Activated CD4-positive, alpha-beta T cell treated with anti-CD3 and anti-CD28 coated beads for 48 hours (primary cell): ENCODE results near the gene YWHAE.
A peak's percentile ranks its signal among the peaks of the same experiment; 100 is the strongest.
"Not testable (repeated sequence)": the region's sequence is repeated elsewhere in the genome, so short reads cannot be mapped to it uniquely, and the experiment has no call there.

Experiments used
- DNase-seq: peaks from one replicate; pipeline ENCODE4 v3.0.0-alpha.2; 2020

The YWHAE gene

GRCh38 chr17:1324201-1324771 is 75.7 kb downstream of the YWHAE start:
- DNase-seq: no peak

- DNase-seq: no peak
Measured at GRCh38 chr17:1323336-1323735, 76.7 kb downstream of the YWHAE start.

DNA sequence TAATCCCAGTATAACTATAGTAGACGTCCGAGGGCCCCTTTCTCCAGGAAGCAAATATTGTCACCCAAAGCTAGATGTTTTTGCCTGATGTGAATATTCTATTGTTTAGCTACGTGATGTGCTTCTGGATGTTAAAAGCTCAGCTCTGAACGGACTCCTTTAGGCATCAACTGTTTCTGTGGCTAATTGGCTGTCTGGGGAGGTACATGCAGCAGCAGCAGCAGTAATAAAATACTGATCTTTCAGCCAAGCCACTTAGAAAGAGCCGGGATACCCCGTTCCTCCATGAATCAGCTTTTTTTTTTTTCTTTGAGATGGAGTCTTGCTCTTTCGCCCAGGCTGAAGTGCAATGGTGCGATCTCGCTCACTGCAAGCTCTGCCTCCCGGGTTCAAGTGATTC is 77.5 kb downstream of the YWHAE start:
- no peak for DNase-seq

- DNase-seq: no peak
Measured at GRCh38 chr17:1322014-1322428, 78.0 kb downstream of the YWHAE start.

- DNase-seq: no peak
Measured at GRCh38 chr17:1315891-1316403, 84.1 kb downstream of the YWHAE start.

DNA sequence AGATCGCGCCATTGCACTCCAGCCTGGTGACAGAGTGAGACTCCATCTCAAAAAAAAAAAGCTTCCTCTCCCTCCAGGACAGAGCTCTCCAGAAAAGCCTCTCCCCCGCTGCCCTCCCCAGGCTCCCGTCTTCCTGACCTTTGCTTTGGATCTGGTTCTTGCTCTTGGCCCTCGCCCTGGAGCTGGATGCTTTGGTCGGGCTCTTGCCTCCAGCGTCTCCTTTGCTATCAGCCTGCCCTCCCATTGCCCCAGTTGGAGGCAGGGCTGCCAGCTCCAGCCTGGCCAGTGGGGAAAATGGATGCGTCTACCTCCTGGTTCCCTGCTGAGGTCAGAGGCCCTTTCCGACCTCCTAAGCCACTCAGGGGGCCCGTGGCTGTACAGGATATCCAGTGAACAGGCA is 84.6 kb downstream of the YWHAE start:
- DNase-seq: no peak

DNA sequence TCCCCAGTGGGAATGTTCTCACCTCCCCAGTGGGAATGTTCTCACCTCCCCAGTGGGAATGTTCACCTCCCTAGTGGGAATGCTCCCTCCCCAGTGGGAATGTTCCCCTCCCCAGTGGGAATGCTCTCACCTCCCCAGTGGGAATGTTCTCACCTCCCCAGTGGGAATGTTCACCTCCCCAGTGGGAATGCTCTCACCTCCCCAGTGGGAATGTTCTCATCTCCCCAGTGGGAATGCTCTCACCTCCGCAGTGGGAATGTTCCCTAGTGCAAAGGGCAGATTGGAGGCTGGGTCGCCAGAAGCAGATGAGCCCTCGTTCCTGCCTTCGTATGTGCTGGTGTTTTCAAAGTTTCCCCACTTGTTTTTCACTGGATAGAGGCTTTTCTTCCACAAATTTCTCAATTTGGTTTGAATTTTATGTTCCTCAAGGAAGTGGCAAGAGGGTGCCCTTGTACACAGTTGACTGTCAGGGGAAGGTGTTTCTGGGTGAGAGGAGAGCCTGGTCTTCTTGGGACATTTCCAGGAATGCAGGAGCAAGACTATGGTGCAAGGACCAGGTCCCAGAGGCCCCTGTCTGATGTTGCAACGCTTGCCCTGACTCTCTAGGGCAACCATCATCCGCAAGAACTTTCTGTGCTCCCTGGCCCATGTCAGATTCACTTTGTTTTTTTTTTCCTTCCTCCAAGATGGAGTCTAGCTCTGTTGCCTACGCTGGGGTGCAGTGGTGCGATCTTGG is 86.6 kb downstream of the YWHAE start:
- no peak for DNase-seq

DNA sequence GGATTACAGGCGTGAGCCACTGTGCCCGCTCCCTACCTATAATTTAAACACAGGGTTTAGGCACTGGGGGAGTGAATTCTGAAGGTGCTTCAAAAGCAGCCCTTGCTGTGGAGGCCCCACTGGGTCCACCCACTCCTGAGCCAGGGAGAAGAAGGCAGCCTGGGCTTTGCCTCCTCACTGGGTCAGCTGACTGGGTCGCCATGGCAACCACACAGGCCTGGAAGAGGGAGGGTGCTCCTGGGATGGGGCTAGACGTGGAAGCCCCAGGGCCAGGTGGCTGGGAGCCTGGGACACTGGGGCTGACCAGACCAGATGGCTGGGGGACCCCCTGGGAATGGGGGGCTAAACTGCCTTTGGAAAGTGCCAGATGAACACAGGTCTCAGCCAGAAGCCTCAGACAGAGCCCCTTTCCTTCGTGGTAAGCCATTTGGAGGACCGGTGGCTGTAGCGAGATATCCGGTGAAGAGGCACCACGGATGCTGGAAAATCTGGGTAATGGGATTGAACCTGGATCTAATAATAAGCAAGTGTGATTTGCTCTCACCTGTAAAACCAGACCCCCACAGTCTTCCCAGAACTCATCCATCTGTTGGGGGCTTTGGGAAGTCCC is 87.7 kb downstream of the YWHAE start:
- DNase-seq: peak; percentile 47

DNA sequence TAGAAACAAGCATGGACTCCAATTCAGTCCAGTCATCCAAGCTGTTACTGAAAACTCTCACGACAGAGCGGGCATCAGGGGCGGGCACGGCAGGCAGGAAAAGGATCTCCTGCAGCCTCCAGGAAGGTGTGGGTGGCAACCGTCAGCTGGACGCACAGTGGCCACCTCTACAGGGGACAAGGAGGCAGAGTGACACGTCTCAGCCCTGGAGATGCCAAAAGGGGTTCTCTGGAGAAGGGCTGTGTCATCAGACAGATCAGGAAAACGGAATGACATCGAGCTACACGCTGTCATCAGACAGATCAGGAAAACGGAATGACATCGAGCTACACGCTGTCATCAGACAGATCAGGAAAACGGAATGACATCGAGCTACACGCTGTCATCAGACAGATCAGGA is 92.2 kb downstream of the YWHAE start:
- DNase-seq: not testable (repeated sequence)

DNA sequence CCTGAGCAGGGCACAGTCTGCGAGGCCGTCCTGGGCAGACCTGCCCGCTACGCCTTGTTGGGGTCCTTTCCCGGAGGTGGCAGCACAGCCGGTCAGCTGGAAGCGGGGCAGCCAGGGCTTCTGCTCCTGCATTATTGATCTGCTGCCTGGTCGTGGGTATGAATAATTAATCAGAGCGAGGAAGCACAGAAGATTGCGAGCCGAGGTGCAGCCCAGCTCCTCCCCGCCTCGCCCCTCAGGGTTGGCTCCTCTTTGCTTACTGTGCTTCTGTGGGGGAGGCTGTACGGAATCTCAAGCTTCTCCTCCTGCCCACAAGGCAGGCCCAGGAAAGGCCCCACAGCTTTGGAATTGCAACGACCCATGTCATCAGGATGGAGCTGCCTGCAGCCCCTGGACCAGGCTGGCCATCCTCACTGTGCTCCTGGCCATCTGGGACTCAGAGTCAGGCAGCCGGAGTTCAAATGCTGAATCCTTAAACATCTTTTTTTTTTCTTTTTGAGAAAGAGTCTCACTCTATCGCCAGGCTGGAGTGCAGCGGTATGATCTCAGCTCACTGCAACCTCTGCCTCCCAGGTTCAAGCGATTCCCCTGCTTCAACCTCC is 95.0 kb downstream of the YWHAE start:
- no peak for DNase-seq

DNA sequence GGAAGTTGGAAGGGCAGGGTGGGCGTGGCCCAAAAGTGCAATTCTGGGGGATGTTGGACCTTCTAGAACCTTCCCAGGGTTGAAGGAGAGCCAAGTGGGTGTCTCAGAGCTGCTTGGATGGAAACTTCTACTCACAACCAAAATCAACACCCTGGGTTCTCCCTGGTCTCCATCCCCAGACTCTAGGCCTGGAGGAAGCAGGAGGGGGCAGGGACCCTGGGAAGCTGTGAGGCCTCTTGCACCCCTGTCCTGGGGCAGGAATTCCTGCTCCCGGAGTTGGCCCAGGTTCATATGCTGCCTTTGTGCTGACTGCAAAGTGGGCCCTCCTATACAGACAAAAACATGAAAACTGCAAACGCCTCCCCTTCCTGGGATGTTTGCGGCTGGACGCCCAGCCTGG is 95.5 kb downstream of the YWHAE start:
- DNase-seq: no peak

GRCh38 chr17:1302761-1303160 is 97.3 kb downstream of the YWHAE start:
- DNase-seq: no peak

DNA sequence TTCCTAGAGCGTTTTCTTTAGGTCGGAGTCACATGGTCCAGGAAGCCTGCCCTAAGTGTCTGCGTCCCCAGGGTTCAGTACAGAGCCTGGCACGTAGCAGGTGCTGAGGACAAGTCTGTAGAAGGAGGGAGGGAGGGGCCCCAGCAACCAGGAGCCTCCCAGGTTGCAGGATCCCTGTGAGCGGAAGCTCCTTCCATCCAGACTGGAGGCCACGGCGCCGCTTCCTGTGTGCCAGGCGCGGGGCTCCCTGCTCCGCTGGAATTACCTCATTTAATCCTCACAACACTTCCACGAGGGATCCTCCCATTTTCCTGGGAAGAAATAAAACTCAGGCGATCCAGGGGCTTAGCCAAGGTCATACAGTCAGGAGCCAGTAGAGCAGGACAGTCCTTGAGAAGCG is 98.5 kb downstream of the YWHAE start:
- DNase-seq: no peak

GRCh38 chr17:1300371-1300905 is 99.6 kb downstream of the YWHAE start:
- no peak for DNase-seq

DNA sequence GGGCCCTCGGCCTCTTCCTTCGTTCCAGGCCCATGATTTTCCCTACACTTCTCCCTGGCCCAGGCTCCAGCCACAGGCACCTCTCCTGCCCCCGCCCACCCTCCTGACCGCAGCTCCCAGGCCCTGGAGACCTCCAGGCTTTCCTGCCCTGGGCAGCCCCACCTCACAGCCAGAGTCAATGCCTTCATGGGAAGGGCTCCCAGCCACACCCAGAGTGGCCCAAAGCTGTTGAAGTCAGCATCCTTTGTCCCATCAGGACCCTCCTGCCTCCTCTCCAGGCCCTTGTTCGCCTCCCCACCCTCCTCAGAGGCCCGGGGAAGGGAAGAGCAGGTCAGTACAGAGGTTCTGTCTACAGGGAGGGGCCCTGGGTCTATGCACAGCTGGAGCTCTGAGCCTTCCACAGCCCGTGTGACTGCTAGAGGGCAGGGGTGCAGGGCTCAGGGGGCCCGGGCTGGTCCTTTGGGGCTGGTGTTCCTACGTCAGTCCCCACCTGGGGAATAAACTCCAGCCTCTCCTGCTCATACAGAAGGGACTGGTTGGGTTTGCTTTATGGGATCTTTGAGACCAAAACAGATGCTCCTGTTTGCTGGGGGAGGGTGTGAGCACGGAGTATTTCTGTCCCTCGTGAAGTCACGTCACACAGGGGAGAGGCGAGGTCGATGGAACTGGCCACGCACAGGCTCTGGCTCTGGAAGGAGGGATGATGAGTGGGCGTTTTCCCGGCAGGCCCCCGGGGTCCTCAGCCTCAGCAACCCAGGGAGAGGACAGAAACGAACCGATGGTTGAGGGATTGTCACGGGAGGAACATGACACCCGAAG is 100.3 kb downstream of the YWHAE start:
- no peak for DNase-seq

- peak; percentile 56 for DNase-seq
Measured at GRCh38 chr17:1298606-1299005, 101.4 kb downstream of the YWHAE start.
